Neural cell (in vitro differentiated cells): Measurements from ENCODE around the gene SLC27A6. TPM values are rescaled to one million over a fixed set of nuclear protein-coding genes. Genes with fewer than 3 reads are reported as not detected.

Source experiments
- H2AFZ ChIP-seq: fragments of 200-600, 300-800 bp; sonication (generic), shearing (Covaris generic); 2 replicates; pipeline ENCODE4 v1.6.0; 2014; ENCODE audit warnings: low read depth, mild to moderate bottlenecking, antibody characterized with exemption, low read length, moderate library complexity
- H3F3A ChIP-seq: fragments of 200-600 bp; shearing (Covaris generic); 2 replicates; pipeline ENCODE4 v1.6.1; 2016; ENCODE audit warnings: mild to moderate bottlenecking, moderate library complexity, mixed read lengths, antibody characterized with exemption, low read length; ENCODE audit not compliant: insufficient read depth, poor library complexity, severe bottlenecking
- H3K27ac ChIP-seq: fragments of 200-600, 300-800 bp; sonication (generic), shearing (Covaris generic); 2 replicates; pipeline ENCODE4 v1.5.1; 2014; ENCODE audit warnings: mild to moderate bottlenecking, low read length, moderate library complexity
- H3K27me3 ChIP-seq: fragments of 300-800, 200-600 bp; sonication (generic), shearing (Covaris generic); 2 replicates; pipeline ENCODE4 v1.6.0; 2014; ENCODE audit warnings: mild to moderate bottlenecking, low read depth, low read length, moderate library complexity; ENCODE audit not compliant: insufficient read depth
- H3K36me3 ChIP-seq: fragments of 300-800, 200-600 bp; sonication (generic), shearing (Covaris generic); 2 replicates; pipeline ENCODE4 v1.5.1; 2014; ENCODE audit warnings: mild to moderate bottlenecking, antibody characterized with exemption, low read length, moderate library complexity; ENCODE audit not compliant: insufficient read depth
- H3K4me2 ChIP-seq: fragments of 300-800, 200-600 bp; sonication (generic), shearing (Covaris generic); 2 replicates; pipeline ENCODE4 v1.6.0; 2014; ENCODE audit warnings: mild to moderate bottlenecking, low read length
- H3K4me3 ChIP-seq: fragments of 300-800, 200-600 bp; sonication (generic), shearing (Covaris generic); 2 replicates; pipeline ENCODE4 v1.5.1; 2014; ENCODE audit warnings: mild to moderate bottlenecking, low read length, moderate library complexity
- H3K79me2 ChIP-seq: fragments of 200-600 bp; shearing (Covaris generic); replicated peaks from 2 replicates; pipeline ENCODE4 v1.6.0; 2014; ENCODE audit warnings: mild to moderate bottlenecking, low read length, moderate library complexity; ENCODE audit not compliant: insufficient read depth
- H3K9ac ChIP-seq: fragments of 300-800, 200-600 bp; sonication (generic), shearing (Covaris generic); 2 replicates; pipeline ENCODE4 v1.6.1; 2016; ENCODE audit warnings: mild to moderate bottlenecking, low read length, mixed read lengths
- H3K9me2 ChIP-seq: fragments of 200-600 bp; shearing (Covaris generic); 2 replicates; pipeline ENCODE4 v1.6.1; 2016; ENCODE audit warnings: mild to moderate bottlenecking, low read length, mixed read lengths; ENCODE audit not compliant: insufficient read depth
- H3K9me3 ChIP-seq: fragments of 200-600, 300-800 bp; sonication (generic), shearing (Covaris generic); 2 replicates; pipeline ENCODE4 v1.6.1; 2016; ENCODE audit warnings: mild to moderate bottlenecking, mixed run types, low read length, moderate library complexity, mixed read lengths
- H4K20me1 ChIP-seq: fragments of 200-600 bp; shearing (Covaris generic); 2 replicates; pipeline ENCODE4 v1.6.1; 2016; ENCODE audit warnings: mild to moderate bottlenecking, mixed run types; ENCODE audit not compliant: insufficient read depth
- EP300 ChIP-seq: fragments of 450-650 bp; conservative IDR thresholded peaks from 2 replicates; pipeline ENCODE4 v1.6.1; 2014; ENCODE audit warnings: antibody characterized with exemption, mild to moderate bottlenecking, moderate library complexity; ENCODE audit not compliant: poor library complexity, severe bottlenecking
- EZH2 ChIP-seq: fragments of 200-600, 300-800 bp; shearing (Covaris generic), sonication (generic); IDR thresholded peaks from 2 replicates; pipeline ENCODE4 v1.6.1; 2014; ENCODE audit warnings: antibody characterized with exemption, low read length, borderline replicate concordance, mild to moderate bottlenecking; ENCODE audit not compliant: insufficient read depth, poor library complexity, severe bottlenecking
- MXI1 ChIP-seq: fragments of 450-650 bp; conservative IDR thresholded peaks from 2 replicates; pipeline ENCODE4 v1.6.1; 2014; ENCODE audit warnings: antibody characterized with exemption, mild to moderate bottlenecking; ENCODE audit not compliant: poor library complexity, severe bottlenecking
- POLR2AphosphoS5 ChIP-seq: IDR thresholded peaks from 2 replicates; pipeline ENCODE4 v1.6.1; 2012
- RAD21 ChIP-seq: fragments of 450-650 bp; conservative IDR thresholded peaks from 2 replicates; pipeline ENCODE4 v1.6.1; 2014; ENCODE audit warnings: antibody characterized with exemption, mild to moderate bottlenecking, moderate library complexity
- SMC3 ChIP-seq: fragments of 450-650 bp; conservative IDR thresholded peaks from 2 replicates; pipeline ENCODE4 v1.6.1; 2014; ENCODE audit warnings: antibody characterized with exemption, mild to moderate bottlenecking, moderate library complexity; ENCODE audit not compliant: poor library complexity
- TAF1 ChIP-seq: IDR thresholded peaks from 2 replicates; pipeline ENCODE4 v1.6.1; 2012; ENCODE audit warnings: low read depth
- polyA plus RNA-seq: library from polyadenylated mRNA; depleted of rRNA; stranded (reverse); fragments of >200 nt; gene quantifications from 2 replicates; pipeline ENCODE4 v1.2.3, GENCODE V29; 2014
- TF ChIP-seq, protein P1 (sequence below): IDR thresholded peaks from 2 replicates; pipeline ENCODE4 v1.6.1; 2012; ENCODE audit warnings: borderline replicate concordance
- TF ChIP-seq, protein P2 (sequence below): fragments of 450-650 bp; IDR thresholded peaks from 2 replicates; pipeline ENCODE4 v1.5.1; 2014; ENCODE audit warnings: antibody characterized with exemption, mild to moderate bottlenecking, moderate library complexity; ENCODE audit not compliant: poor library complexity, severe bottlenecking

Gene SLC27A6
- polyA plus RNA-seq, 1 donor from 2014 or later, result 0.37 TPM

DNA sequence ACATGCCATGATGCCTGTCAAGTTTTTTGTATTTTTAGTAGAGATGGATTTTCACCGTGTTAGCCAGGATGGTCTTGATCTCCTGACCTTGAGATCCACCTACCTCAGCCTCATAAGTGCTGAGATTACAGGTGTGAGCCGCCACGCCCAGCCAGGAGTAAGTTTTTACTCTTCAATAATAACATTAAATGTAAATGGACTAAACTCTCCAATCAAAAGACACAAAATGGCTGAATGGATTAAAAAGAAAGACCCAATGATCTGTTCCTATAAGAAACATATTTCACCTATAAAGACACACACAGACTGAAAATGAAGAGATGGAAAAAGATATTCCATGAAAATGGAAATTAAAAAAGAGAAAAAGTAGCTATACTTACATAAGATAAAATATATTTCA, 92.0 kb downstream of the SLC27A6 start:
- TF ChIP-seq POLR2AphosphoS5 (no peak), RAD21 (no peak), MXI1 (no peak), TAF1 (no peak), SMC3 (no peak), EZH2 (no peak), EP300 (no peak)
- TF ChIP-seq, protein P1, sequence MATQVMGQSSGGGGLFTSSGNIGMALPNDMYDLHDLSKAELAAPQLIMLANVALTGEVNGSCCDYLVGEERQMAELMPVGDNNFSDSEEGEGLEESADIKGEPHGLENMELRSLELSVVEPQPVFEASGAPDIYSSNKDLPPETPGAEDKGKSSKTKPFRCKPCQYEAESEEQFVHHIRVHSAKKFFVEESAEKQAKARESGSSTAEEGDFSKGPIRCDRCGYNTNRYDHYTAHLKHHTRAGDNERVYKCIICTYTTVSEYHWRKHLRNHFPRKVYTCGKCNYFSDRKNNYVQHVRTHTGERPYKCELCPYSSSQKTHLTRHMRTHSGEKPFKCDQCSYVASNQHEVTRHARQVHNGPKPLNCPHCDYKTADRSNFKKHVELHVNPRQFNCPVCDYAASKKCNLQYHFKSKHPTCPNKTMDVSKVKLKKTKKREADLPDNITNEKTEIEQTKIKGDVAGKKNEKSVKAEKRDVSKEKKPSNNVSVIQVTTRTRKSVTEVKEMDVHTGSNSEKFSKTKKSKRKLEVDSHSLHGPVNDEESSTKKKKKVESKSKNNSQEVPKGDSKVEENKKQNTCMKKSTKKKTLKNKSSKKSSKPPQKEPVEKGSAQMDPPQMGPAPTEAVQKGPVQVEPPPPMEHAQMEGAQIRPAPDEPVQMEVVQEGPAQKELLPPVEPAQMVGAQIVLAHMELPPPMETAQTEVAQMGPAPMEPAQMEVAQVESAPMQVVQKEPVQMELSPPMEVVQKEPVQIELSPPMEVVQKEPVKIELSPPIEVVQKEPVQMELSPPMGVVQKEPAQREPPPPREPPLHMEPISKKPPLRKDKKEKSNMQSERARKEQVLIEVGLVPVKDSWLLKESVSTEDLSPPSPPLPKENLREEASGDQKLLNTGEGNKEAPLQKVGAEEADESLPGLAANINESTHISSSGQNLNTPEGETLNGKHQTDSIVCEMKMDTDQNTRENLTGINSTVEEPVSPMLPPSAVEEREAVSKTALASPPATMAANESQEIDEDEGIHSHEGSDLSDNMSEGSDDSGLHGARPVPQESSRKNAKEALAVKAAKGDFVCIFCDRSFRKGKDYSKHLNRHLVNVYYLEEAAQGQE, result no peak
- TF ChIP-seq, protein P2, sequence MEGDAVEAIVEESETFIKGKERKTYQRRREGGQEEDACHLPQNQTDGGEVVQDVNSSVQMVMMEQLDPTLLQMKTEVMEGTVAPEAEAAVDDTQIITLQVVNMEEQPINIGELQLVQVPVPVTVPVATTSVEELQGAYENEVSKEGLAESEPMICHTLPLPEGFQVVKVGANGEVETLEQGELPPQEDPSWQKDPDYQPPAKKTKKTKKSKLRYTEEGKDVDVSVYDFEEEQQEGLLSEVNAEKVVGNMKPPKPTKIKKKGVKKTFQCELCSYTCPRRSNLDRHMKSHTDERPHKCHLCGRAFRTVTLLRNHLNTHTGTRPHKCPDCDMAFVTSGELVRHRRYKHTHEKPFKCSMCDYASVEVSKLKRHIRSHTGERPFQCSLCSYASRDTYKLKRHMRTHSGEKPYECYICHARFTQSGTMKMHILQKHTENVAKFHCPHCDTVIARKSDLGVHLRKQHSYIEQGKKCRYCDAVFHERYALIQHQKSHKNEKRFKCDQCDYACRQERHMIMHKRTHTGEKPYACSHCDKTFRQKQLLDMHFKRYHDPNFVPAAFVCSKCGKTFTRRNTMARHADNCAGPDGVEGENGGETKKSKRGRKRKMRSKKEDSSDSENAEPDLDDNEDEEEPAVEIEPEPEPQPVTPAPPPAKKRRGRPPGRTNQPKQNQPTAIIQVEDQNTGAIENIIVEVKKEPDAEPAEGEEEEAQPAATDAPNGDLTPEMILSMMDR, result no peak
- H3K9ac ChIP-seq, result no peak overlapping the region
- H3K36me3 ChIP-seq, result no peaks in the 10 kb centered on the region
- no peak overlapping the region for H3K27ac ChIP-seq
- no peak overlapping the region for H3K4me3 ChIP-seq
- H3K27me3 ChIP-seq, result no peaks in the 10 kb centered on the region
- H3K9me2 ChIP-seq, result no peaks in the 10 kb centered on the region
- H3F3A ChIP-seq, result no peaks in the 10 kb centered on the region
- no peaks in the 10 kb centered on the region for H3K79me2 ChIP-seq
- H3K9me3 ChIP-seq, result no peaks in the 10 kb centered on the region
- no peak overlapping the region for H3K4me2 ChIP-seq
- H2AFZ ChIP-seq, result no peak overlapping the region
- H4K20me1 ChIP-seq, result no peaks in the 10 kb centered on the region

DNA sequence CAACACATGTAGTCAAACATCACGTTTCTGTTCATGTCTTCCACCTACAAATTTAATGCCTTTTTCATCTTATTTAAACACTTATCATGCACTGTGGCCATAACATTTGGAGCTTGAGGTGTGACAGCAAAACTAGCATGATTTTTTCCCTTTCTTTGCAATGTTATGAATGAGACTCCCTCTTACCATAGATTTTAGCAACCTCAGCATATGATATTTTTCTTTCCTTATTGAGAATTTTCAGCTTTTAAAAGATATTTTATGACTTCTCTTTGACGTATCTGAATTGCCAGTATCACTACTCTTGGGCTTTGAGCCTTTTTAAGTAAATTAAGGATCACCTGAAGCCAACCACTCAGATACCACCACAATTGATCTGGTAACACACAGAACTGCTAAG, 96.6 kb downstream of the SLC27A6 start:
- TF ChIP-seq SMC3 (no peak), RAD21 (no peak), POLR2AphosphoS5 (no peak), EP300 (no peak), TAF1 (no peak), EZH2 (no peak), MXI1 (no peak)
- TF ChIP-seq, protein P2, result no peak
- TF ChIP-seq, protein P1, result no peak
- H3F3A ChIP-seq, result no peaks in the 10 kb centered on the region
- no peak overlapping the region for H2AFZ ChIP-seq
- no peak overlapping the region for H3K4me3 ChIP-seq
- H3K9ac ChIP-seq, result no peak overlapping the region
- no peaks in the 10 kb centered on the region for H3K9me3 ChIP-seq
- no peak overlapping the region for H3K4me2 ChIP-seq
- H4K20me1 ChIP-seq, result no peaks in the 10 kb centered on the region
- H3K79me2 ChIP-seq, result no peaks in the 10 kb centered on the region
- H3K27ac ChIP-seq, result no peak overlapping the region
- no peaks in the 10 kb centered on the region for H3K9me2 ChIP-seq
- H3K27me3 ChIP-seq, result no peaks in the 10 kb centered on the region
- no peaks in the 10 kb centered on the region for H3K36me3 ChIP-seq
